Amniotic stem cell (primary cell): ENCODE results near the gene GART.
"Not testable (repeated sequence)": the region's sequence is repeated elsewhere in the genome, so short reads cannot be mapped to it uniquely, and the experiment has no call there.

Experiments used
- DNase-seq: peaks from one replicate; lab custom pipeline; 2025; lab: John Stamatoyannopoulos, UW

GART gene

GRCh38 chr21:33512481-33512880, 29.4 kb downstream of the GART start:
- no peak for DNase-seq

DNA sequence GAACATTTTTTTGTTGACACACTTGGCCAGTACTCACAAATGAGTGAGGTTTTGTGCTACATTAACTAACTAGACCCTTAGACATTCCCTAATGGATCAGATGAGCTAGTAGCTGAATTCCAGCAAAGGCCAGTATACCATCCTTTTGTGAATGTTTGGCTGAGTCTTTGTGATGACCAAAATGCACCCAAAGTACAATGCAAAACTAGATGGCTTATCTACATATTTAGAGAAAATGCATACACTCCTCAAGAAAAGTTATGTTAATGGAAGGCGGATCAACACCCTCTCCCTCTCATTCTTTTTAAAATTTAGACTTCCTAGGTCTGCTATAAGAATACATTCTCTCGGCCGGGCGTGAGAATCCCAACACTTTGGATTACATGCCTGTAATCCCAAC, 30.3 kb downstream of the GART start:
- DNase-seq: no peak

- no peak for DNase-seq
These were observed 31.1 kb downstream of the GART start for GRCh38 chr21:33510826-33511225.

- DNase-seq: not testable (repeated sequence)
These were observed 34.9 kb downstream of the GART start for GRCh38 chr21:33507003-33507402.

- DNase-seq: no peak
These were observed 36.1 kb downstream of the GART start for GRCh38 chr21:33505833-33506232.

DNA sequence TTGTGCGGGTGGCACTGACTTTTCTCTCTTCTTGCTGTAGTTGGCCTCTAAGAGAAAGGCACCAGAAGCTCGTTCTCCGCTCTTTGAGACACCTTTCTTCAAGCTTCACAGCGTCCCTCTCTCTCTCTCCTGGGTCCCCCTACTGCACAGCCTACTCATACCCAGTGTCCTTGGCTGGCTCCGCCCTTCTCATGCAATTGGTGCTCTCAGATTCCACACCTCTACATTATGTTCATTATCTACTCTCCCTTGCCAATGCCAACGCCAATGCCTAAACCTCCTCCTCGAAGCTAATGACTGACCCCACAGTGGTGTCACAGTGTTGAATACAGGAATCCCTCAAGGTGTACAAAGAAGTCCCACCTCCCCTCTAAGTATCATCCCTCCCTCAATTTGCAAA, 45.6 kb downstream of the GART start:
- no peak for DNase-seq

- no peak for DNase-seq
These were observed 46.2 kb downstream of the GART start for GRCh38 chr21:33495743-33496142.

DNA sequence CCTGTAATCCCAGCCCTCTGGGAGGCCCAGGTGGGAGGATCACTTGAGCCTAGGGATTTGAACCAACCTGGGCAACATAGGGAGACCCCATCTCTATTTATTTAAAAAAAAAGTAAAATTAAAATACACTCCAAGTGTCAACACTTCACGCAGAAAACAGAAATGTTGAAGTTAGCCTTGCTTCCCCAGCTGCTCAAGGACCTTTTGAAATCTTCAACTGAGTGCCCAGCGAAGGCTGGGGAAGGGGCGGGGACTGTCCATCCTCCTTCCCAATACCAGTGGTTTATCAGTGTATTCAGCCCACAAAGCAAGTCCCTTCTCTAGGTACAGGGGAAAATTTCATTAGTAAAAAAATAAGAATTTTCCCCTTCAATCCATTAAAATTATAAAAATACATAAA, 48.2 kb downstream of the GART start:
- DNase-seq: no peak

DNA sequence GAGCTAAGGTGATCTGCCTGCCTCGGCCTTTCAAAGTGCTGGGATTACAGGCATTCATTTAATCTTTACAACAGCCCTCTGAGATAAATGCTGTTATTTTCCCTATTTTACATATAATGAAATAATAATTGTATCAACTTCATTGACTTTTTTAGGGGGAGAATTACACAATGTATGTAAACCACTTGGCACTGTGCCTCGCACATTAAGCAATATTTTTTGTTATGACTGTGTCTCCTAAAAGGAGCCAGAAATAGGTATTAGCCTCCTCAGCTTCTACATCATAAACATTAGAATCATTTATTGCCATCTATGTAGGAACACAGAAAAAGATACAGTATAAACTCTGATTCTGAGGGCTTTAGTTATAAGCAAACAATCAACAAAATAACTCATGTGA, 49.3 kb downstream of the GART start:
- DNase-seq: no peak

- peak; percentile 81 for DNase-seq
These were observed 50.4 kb downstream of the GART start, which contains the start of gene DNAJC28 for GRCh38 chr21:33491373-33492102. Gene DNAJC28 (minus strand): TSS chr21:33491716. CDS start chr21:33489393, 2,323 bp downstream.

DNA sequence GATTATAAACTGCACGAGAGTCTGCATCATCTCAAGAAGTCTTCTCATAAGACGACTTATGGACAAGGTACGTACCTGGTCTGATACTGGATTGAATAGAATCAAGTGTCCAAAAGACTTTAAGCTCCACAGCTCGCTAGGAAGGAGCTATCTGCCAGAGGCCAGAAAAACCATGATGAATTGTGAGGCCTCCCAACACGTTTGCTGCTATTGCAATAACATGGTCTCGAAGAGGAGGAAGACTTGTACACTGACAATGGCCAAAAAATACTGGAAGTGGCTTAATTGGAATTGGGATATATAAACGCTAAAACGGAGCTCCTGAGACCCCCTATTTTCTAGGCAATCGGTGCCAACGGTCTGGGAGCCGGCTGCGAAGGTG, 50.9 kb downstream of the GART start:
- DNase-seq: no peak

DNA sequence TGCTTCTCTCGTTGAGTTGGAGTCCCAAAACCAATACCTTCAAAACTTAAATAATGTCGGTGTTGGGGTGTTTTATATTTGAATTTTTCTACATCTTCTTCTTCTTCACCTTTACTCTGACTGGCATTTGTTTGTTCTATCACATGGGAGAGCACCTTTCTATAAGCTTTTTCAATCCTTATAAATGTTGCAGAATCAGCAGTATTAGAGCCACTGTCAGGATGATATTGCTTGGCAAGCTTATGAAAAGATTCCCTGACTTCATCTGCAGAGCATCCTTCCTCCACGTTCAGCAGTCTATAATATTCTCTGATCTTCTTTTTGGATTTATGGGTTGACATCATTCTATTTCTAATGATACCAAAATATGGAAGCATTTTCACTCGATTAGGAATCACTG, 53.0 kb downstream of the GART start:
- no peak for DNase-seq

- no peak for DNase-seq
These were observed 53.9 kb downstream of the GART start for GRCh38 chr21:33487996-33488395.

DNA sequence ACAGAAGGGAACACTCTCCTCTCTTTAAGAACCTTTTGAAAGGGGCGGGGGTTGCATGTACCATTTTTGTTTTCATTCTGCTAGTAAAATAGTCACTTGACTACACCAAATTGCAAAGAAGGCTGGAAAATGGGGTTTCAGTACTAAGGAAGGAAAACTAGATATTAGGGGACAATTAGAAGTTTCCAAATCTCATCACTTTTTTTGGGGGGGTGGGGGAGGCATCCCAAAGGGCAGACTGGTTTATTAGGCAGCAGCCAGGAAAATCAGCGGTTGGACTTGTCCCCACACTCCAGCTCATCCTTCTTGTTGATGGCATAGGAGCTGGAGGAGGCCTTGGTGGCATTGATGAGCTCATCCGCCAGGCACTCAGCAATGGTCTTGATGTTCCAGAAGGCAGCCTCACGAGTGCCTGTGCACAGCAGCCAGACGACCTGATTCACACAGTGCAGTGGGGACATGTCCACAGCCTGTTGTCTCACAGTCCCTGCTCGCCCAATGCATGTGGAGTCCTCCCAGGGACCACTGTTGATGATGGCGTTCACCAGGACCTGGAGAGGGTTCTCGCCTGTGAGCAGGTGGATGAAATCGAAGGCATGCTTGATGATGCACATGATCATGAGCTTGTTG, 60.5 kb downstream of the GART start:
- no peak for DNase-seq

GRCh38 chr21:33480481-33481103, 61.3 kb downstream of the GART start:
- DNase-seq: no peak

DNA sequence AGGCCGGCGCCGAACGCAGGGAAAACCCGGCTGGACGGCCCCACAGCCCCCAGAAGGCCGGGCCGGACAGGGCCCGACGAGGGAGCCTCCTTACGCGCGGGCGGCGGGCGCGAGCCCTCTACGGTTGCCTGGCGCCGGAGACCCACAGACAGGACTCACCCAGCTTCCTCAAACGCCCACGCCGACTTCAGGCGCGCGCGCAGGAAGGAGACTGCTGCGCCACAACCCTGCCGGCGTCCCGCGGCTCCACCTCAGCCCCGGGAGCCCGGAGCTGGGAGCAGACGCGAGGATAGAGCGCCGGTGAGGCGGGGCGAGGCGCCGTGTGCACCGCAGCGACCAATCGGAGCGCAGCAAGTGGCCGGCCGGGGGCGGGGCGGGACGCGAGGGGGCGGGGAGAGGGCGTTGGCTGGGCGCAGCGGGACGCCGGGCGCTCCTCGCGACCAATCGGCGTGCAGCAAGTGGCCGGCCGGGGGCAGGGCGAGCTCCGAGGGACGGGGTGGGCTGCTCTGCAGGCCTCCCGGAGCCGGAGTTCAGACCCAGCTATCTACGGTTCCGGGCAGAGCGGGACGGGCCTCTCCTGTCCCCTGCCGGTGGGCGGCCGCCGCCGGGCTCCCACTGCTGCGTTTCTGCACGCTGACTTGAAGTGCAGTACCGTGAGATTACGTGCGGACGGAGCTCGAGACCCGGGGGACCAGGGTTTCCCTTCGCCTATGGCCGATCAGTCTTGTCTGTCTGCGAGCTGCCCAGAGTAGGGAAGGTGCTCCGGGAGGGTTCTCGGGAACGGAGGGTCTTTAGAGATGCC, 62.0 kb downstream of the GART start, which contains the start of gene TMEM50B:
TMEM50B (minus strand) TSS at position 296 of the 802 bp plus-strand sequence. CDS start 11,089 bp downstream, outside the sequence.
- peak; percentile 83 for DNase-seq

GRCh38 chr21:33478935-33479678, 62.8 kb downstream of the GART start:
- no peak for DNase-seq

DNA sequence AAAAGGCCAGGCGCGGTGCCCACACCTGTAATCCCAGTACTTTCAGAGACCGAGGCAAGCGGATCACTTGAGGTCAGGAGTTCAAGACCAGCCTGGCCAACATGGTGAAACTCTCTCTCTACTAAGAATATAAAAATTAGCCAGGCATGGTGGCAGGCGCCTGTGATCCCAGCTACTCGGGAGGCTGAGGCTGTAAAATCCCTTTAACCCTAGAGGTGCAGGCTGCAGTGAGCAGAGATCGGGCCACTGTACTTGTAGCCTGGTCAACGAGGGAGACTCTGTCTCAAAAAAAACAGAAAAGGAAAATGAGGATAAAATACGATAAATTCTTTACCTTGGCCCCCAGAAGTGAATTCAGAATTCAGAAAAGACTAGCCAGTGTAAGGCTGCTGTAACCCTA, 63.7 kb downstream of the GART start:
- no peak for DNase-seq

GRCh38 chr21:33477066-33477465, 64.9 kb downstream of the GART start:
- no peak for DNase-seq

DNA sequence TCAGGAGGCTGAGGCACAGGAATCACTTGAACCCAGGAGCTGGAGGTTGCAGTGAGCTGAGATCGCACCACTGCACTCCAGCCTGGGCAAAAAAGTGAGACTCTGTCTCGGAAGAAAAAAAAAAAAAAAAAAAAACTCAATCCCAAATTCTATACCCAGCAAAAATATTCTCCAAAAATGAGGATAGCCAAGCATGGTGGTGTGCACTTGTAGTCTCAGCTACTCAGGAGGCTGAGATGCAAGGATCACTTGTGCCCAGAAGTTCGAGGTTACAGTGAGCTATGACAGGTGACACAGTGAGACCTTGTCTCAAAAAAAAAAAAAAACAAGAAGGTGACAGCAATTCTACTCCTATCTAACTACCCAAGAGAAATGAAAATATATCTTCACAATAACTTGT, 68.6 kb downstream of the GART start:
- DNase-seq: no peak

- DNase-seq: no peak
These were observed 71.2 kb downstream of the GART start for GRCh38 chr21:33470701-33471100.

GRCh38 chr21:33469183-33469582, 72.7 kb downstream of the GART start:
- not testable (repeated sequence) for DNase-seq
